GM18861 (cell line): ENCODE results near the gene EPN3.

Experiments
- ATAC-seq: cut with Tn5 transposase; IDR thresholded peaks from one replicate; pipeline ENCODE4 v1.9.1; 2021; ENCODE audit not compliant: unreplicated experiment

EPN3 gene

DNA sequence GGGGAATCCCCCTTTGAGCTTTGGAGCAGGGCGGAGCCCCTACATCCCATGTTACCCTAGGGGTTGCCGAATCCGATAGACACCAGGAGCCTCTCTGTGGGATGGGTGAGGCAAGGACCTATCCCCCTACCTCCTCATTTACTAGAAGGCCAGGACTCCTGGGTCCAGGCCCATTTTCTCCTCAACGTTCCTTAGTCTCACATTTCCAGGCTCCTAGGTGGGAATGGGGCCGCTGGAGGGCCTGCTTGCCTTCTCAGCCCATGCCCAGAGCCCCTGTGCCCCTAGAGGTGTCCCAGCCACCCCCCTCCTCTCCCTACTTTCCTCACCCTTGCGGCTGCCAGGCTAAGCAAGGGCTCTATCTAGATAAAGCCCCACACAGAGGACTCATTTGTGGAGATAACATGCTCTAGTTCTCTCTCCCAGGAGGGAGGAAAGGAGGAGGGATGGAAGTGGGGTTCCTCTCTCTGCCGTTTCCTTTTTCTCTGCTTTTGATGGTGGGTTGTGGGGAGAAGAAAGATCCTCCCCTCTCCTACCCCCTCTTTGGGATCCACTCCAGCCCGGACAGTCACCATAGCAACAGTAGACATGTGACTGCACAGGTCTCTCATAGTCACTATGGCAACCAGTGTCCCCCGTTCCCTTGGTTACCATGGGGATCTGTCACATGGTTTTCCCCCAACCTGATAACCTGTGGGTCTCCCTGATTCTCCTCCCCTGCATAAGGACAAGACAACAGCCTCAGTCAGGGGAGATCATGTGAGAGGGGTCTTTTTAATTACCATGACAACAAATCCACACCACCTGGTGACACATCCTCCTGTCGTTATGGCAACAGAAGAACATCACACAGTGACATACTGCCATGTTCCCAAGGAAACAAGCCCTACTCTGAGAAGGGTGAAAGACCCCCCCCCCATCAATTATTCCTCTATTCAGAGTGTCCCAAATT, 33.1 kb downstream of the EPN3 start:
- ATAC-seq, result no peak

DNA sequence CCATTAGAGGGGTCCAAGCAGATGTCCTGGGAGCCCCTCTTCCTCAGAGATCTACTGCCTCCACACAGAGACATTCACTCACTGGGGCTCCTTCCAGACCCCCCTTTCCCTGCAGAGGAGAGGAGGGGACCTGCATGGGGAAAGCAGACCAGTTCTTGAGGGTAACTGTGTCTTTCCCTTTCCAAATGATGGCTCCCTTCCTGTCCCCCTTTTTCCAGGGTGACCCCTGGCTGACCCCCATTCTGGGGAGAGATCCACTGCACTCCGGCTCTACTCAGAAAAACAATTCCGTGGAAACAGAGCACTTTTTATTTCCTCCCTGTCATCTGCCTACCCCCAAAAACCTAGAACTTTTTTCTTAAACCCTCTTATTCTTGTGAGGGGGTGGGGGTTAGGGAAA, 34.4 kb downstream of the EPN3 start:
- ATAC-seq, result no peak

DNA sequence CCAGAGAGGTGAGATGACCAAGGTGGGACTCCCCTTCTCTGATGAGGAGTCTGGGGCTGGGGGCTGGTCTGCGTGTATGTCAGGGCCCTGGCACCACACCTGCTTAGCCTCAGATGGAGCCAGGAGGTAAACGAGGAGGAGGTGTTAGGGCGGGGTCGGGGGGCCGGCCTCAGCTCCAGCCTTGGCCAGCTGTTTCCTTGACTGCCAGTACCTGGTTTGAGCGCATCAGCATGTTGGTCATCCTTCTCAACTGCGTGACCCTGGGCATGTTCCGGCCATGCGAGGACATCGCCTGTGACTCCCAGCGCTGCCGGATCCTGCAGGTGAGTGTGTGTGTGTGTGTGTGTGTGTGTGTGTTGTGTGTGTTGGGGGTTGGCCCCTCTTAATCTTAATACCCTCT, 36.1 kb downstream of the EPN3 start:
- ATAC-seq, result no peak

DNA sequence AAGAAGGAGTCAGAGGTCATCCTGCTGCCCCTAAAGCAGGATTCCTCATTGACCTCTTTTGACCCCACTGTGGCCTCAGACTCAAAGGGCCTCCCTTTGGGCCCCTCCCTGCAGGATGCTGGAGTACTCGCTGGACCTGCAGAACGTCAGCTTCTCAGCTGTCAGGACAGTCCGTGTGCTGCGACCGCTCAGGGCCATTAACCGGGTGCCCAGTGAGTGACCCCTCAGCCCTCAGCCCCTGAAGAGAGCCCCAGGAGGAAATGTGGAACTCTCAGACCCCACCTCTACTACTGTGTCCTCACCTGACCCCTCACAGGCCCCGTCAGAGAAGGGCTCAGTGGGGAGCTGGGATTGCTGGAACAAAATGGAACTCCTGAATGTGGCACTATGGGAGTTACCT, 37.1 kb downstream of the EPN3 start:
- no peak for ATAC-seq

DNA sequence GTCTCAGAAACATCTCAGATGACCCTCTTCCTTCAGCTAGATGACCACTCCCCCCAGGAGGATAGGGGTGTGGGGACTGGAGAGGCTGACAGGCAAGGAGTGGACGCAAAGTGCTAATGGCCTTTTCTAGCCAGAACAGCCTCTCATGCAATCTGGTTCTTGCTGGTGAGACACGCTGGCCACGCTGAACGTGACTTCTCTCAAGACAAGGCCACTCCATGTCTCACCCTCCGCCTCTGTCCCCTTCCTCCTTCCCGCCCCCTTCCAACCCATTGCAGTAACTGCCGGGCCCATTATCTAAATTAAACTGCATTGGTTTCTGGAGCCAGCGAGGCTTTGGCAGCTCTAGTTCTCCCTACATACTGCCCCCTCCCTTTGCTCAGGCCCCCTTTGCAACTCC, 37.5 kb downstream of the EPN3 start:
- no peak for ATAC-seq

DNA sequence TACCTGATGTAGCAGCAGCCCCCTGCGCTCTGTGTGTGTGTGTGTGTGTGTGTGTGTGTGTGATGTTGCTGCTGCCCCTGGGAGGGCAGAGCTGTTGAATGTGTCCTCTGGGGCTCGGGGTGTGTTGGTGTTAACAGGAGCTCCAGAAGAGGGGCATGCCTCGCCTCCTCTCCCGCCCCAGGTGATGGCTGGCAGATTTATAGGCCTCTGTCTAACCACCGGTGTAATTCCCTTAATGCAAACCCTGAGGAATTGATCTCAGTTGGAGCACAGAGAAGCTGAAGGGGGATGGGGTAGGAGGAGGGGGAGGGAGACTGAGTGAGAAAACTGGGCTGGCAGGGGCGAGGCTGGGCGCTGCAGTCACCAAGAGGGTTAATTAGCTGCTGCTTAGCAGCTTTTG, 38.0 kb downstream of the EPN3 start:
- ATAC-seq, result no peak

DNA sequence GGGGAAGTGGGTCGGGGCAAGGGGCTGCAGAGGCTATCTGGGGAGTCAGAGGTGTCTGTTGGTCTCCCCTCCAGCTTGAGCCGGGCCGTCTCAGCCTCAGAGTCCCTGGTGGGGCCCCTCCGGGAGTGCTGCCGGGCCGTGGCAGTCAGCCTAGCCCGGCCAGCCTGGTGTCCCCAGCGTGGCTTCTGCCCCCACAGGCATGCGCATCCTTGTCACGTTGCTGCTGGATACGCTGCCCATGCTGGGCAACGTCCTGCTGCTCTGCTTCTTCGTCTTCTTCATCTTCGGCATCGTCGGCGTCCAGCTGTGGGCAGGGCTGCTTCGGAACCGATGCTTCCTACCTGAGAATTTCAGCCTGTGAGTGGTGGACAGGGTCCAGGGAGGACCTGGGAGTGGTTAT, 39.1 kb downstream of the EPN3 start:
- no peak for ATAC-seq

DNA sequence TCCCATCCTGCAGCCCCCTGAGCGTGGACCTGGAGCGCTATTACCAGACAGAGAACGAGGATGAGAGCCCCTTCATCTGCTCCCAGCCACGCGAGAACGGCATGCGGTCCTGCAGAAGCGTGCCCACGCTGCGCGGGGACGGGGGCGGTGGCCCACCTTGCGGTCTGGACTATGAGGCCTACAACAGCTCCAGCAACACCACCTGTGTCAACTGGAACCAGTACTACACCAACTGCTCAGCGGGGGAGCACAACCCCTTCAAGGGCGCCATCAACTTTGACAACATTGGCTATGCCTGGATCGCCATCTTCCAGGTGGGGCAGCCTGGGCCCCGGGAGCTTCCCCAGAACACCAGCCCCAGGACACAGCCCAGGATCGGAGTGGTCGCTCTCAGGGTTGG, 40.0 kb downstream of the EPN3 start:
- ATAC-seq, result no peak

DNA sequence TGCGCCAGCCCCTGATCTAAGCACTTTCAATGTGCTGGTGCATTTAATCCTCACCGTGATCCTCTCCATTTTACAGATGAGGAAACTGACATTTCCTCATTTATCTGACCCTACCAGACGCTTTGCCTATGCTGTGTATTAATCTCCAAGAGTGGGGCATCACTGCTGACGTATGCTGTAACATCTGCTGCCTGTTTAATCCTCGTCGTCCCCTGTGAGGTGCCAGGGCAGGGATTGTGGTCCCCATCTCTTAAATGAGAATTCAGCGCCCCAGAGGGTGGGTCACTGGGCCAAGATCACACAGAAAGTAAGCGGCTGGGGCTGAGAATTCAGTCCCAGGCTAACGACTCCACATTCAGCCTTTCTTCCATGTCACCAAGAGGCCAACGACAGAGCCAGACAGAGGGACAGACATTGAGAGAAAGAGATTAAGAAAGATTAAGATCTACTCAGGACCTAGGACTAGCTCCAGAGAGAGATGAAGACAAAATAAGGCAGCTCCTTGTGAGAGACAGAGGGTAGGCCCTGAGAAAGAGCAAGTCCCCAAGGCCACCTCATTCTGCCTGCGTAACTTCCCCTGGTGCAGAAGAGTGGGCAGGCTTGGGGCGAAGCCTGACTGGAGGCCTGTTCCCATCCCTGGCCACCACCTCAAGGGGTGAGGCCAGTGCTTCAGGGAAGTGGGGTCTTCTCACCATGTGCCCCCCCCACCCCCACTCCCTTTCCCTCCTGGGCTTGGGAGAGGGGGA, 41.5 kb downstream of the EPN3 start:
- no peak for ATAC-seq

DNA sequence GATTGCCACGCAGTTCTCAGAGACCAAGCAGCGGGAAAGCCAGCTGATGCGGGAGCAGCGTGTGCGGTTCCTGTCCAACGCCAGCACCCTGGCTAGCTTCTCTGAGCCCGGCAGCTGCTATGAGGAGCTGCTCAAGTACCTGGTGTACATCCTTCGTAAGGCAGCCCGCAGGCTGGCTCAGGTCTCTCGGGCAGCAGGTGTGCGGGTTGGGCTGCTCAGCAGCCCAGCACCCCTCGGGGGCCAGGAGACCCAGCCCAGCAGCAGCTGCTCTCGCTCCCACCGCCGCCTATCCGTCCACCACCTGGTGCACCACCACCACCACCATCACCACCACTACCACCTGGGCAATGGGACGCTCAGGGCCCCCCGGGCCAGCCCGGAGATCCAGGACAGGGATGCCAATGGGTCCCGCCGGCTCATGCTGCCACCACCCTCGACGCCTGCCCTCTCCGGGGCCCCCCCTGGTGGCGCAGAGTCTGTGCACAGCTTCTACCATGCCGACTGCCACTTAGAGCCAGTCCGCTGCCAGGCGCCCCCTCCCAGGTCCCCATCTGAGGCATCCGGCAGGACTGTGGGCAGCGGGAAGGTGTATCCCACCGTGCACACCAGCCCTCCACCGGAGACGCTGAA, 43.2 kb downstream of the EPN3 start:
- ATAC-seq, result no peak

DNA sequence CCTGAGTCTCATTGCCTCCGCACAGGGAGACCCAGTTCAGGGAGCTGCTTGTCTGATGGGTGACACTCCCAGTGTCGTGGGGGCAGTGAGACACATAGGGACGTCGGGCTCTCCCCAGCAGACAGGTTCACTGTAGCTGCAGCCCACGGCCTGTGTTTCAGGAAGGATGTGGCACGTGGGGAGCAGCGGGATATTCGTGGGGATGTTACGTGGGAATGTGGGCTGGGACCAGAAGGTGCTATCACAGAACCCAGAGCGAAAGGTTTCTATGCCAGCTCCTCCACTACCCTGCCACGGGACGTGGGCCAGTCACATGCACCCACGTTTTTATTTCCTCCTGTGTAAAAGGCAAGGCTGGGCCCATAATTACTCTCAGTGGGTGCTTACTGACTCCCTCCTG, 44.3 kb downstream of the EPN3 start:
- ATAC-seq, result no peak

DNA sequence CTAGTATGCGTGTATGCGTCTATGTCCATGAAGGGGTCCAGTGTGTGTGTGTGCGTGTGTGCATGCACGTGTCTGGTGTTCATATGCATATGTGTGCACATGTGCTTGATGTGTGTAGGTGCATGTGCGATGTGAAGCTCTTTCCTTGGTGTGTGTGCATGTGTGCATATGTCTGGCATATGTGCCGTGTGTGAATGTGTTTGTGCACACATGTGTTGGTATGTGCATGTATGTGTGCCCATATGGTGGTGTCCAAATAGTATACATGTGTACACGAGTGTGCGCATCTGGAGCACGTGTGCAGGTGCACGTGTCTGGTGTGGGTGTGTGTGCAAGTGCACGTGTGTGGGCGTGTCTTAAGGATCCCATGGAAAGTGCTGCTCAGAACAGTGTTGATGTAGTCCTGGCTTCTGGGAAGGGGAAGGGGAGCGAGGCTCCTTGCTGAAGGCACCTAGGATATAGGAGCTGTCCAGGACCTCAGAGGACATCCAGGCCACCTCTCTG, 45.0 kb downstream of the EPN3 start:
- no peak for ATAC-seq

DNA sequence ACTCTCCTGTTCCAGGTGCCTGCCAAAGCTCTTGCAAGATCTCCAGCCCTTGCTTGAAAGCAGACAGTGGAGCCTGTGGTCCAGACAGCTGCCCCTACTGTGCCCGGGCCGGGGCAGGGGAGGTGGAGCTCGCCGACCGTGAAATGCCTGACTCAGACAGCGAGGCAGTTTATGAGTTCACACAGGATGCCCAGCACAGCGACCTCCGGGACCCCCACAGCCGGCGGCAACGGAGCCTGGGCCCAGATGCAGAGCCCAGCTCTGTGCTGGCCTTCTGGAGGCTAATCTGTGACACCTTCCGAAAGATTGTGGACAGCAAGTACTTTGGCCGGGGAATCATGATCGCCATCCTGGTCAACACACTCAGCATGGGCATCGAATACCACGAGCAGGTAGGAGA, 45.6 kb downstream of the EPN3 start:
- ATAC-seq, result no peak

DNA sequence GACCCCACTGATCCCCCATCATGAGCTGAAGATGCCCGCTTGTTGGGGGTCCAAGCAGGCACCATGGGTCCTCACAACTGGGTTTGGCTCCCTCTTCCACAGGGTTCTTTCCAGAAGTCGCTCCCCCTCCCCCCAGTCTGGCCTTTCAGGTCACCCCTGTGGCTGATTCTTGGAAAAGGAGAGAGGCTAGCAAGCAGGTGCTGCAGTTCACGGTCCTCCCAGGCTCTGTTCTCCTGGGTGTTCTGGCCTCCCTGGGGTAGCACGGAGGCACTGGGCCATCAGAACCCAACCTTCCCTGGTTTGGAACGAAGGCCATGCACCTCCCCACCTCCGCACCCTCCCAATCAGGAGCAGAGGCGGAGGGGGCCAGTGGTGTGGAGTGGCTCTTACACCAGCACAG, 46.9 kb downstream of the EPN3 start:
- no peak for ATAC-seq

DNA sequence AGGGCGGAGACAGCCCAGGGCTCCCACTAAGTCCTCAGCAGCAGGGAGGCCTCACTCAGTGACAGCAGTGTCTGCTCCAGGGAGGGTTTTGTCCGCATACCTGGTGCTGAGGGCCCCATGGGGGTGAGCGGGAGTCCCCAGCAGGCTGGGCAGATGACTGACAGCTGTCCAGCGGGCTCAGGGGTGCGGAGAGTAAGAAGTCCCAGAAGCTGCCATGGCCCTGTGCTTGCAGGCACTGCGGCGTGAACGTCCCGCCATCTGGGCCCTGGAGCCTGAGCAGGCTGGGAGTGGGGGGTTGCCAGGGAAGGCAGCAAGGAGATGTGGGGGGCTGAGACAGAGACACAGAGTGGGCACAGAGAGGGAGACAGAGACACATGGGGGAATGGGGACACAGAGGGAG, 48.1 kb downstream of the EPN3 start:
- ATAC-seq, result no peak

DNA sequence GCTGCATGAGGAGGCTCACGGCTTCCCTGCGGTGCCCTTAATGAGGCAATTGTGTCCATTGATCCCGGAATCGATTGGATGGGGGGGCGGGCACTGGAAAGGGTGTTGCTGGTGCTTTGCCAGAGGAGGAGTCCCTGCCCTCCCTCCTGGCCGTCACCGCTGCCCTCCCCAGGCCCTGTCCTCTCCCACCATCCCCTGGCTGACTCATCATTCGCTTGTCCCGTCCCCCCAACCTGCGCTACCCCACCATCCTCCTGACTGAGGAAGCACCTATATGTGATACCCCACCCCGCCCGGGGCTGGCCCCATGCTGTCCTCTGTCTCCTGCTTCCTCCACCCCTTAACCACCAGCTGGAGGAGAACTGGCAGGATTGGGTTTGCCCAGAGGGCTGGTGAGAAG, 48.8 kb downstream of the EPN3 start:
- no peak for ATAC-seq

DNA sequence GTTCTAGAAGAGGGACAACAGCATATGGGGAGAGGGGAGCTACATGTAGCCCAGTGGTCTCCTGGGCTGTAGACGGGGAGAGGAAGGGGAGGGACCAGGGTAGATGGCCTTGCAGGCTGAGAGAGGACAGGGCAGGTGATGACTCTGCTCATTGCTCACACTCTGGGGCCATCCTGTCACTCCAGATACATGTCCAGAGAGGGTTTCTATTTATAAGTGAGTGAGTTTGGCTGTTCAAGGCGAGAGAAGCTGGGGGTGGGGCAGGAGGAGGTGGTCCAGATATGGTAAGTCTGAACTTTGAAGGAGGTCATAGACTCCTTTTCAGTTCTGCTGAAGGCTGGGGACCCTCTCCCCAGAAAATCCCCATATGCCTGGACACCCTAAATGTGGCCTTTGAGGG, 50.2 kb downstream of the EPN3 start:
- no peak for ATAC-seq

DNA sequence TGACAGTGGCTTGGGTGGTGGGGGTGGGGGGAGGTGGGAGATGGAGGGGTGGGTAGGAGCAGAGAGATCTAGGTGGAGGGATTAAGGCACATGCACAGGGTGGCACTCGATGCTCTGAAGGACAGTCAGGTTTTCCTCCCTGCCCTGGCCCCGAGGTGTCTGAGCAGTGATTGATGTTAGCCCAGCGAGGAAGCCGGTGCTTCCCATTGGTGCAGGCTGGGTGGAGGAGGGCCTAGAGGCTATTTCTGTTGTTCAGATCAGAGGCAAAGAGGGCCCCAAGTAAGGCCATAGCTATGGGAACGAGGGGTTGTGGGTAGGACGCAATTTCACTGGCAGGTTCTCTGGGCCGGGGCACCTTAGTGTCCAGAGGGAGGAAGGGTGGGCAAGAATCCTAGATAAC, 51.1 kb downstream of the EPN3 start:
- ATAC-seq, result no peak

DNA sequence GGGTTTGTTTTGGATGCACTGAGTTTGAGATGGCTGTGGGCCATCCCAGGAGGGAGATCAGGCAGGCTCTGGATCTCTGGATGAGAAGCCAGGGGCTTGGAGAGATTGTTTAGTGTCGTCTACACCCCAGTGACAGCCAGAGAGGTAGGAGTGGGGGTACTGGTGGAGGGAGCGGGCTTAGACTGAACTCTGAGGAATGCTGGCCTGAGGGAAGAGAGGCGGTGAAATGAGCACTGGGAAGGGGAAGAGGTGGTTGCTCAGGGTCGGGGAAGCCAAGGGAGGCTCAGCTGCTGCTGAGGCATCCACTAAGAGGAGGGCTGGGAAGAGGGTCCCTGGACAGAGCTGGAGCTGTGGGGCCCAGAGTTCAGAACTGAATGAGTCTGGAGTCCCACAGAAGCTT, 51.6 kb downstream of the EPN3 start:
- no peak for ATAC-seq

DNA sequence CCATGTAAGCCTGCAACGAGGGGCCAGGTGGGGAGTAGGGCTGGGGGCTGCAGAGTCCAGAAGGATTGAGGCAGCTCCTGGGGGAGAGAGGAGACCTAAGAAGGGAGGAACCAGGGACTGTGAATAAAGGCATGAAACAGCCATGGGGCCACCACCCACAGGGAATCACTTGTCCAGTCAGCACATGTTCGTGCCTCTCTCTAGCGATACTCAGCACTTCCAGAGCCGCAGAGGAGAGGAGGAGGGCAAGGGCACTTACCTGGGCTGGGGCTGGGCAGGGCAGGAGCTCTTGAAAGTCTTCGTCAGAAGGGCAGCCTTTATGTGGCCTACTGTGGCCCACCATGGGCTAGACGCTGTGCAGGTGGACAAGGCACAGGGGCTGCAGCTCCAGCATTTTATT, 52.2 kb downstream of the EPN3 start:
- ATAC-seq, result no peak

DNA sequence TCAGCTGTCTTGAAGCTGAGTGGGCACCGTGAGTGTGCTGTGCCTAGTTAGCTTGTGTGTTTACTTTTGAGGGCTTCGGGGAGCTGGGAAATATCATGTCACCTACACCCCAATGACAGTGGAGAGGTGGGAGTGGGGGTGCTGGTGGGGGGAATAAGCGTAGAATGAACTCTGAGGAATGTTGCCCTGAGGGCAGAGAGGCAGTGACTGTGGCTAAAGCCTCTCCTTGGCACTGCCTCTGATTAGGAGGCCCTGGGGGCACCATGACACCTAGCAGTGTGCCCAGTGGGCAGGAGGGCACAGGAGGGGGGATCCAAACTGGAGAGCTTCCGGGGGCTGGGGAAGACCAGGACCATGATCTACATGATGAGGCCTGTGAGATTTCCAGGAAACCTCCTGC, 52.8 kb downstream of the EPN3 start:
- ATAC-seq, result no peak

DNA sequence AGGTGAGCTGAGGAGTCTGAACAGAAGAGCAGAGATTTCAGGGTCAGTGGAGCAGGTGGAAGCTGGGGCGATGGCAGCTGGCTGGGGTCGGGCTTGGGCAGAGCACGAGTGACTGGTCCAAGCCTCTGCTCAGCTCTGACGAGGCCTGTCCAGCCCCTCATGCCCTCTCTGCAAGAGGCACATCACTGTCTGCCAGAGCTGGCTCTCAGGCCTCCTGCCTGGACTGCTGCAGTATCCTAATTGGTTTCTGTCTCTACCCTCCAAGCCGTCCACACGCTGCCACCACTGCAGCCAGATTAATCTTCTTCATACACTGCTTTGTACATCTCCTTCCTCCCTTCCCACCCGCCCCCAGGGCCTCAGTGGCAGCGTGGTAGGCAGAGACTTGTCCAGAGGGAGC, 53.4 kb downstream of the EPN3 start:
- no peak for ATAC-seq
